BLaER1 treated with 17β-estradiol and CSF1 and Interleukin-3, amounts not matched to agents 10 nM and 100 nM (cell line): ENCODE data around the gene GPD1.
"Not testable (repeated sequence)": the region's sequence is repeated elsewhere in the genome, so short reads cannot be mapped to it uniquely, and the experiment has no call there.

Source experiments
- H3K27ac ChIP-seq, 11 experiments: shearing (Covaris generic); formaldehyde crosslinking; 2 replicates each; pipeline ENCODE4 v1.8.1; 2022
- H3K27me3 ChIP-seq, 11 experiments: shearing (Covaris generic); formaldehyde crosslinking; 2 replicates each; pipeline ENCODE4 v1.8.1; 2022
- H3K36me3 ChIP-seq, 11 experiments: shearing (Covaris generic); formaldehyde crosslinking; 2 replicates each; pipeline ENCODE4 v1.8.1; 2022
- H3K4me1 ChIP-seq, 10 experiments: shearing (Covaris generic); formaldehyde crosslinking; 2 replicates each; pipeline ENCODE4 v1.8.1; 2022
- H3K4me2 ChIP-seq, 11 experiments: shearing (Covaris generic); formaldehyde crosslinking; 2 replicates each; pipeline ENCODE4 v1.8.1; 2022
- H3K4me3 ChIP-seq, 10 experiments: shearing (Covaris generic); formaldehyde crosslinking; 2 replicates each; pipeline ENCODE4 v1.8.1; 2022
- H3K9ac ChIP-seq, 11 experiments: shearing (Covaris generic); formaldehyde crosslinking; 2 replicates each; pipeline ENCODE4 v1.8.1; 2022
- H3K9me3 ChIP-seq, 11 experiments: shearing (Covaris generic); formaldehyde crosslinking; replicated peaks in 1 of 11; 2 replicates each; pipeline ENCODE4 v1.8.1; 2022
- H4K20me1 ChIP-seq, 11 experiments: shearing (Covaris generic); formaldehyde crosslinking; 2 replicates each; pipeline ENCODE4 v1.8.1; 2022
- Cebpa-rat ChIP-seq, 11 experiments: shearing (Covaris generic); IDR thresholded peaks; 2 replicates each; pipeline ENCODE4 v1.8.1; 2022

GPD1 gene

GRCh38 chr12:50142993-50143392 lies 39.2 kb downstream of the GPD1 start:
- H3K36me3 ChIP-seq, result peaks cover 63 to 79% (median 67%) of the 10 kb centered on the region in 11 experiments
- no peak overlapping the region for H3K4me3 ChIP-seq
- no peaks in the 10 kb centered on the region for H3K9me3 ChIP-seq
- no peaks in the 10 kb centered on the region for H3K4me1 ChIP-seq
- no peak overlapping the region for H3K4me2 ChIP-seq
- no peak overlapping the region for H3K9ac ChIP-seq
- H3K27me3 ChIP-seq, result no peaks in the 10 kb centered on the region
- peaks cover 2 to 70% (median 33%) of the 10 kb centered on the region in 11 experiments; a peak in 18 of 22 replicates for H4K20me1 ChIP-seq
- no peak for TF ChIP-seq Cebpa-rat (IDR thresholded peaks at IDR 0.05)
- no peak overlapping the region for H3K27ac ChIP-seq

GRCh38 chr12:50145439-50145838 lies 41.6 kb downstream of the GPD1 start:
- H3K9me3 ChIP-seq, result no peaks in the 10 kb centered on the region
- no peak overlapping the region for H3K27ac ChIP-seq
- H3K9ac ChIP-seq, result no peak overlapping the region
- no peaks in the 10 kb centered on the region for H3K4me1 ChIP-seq
- peaks cover 45 to 71% (median 51%) of the 10 kb centered on the region in 11 experiments for H3K36me3 ChIP-seq
- peaks cover 20 to 80% (median 50%) of the 10 kb centered on the region in 11 experiments; a peak in 20 of 22 replicates for H4K20me1 ChIP-seq
- no peak overlapping the region for H3K4me2 ChIP-seq
- H3K27me3 ChIP-seq, result no peaks in the 10 kb centered on the region
- TF ChIP-seq Cebpa-rat (IDR thresholded peaks at IDR 0.05), result no peak
- H3K4me3 ChIP-seq, result no peak overlapping the region

DNA sequence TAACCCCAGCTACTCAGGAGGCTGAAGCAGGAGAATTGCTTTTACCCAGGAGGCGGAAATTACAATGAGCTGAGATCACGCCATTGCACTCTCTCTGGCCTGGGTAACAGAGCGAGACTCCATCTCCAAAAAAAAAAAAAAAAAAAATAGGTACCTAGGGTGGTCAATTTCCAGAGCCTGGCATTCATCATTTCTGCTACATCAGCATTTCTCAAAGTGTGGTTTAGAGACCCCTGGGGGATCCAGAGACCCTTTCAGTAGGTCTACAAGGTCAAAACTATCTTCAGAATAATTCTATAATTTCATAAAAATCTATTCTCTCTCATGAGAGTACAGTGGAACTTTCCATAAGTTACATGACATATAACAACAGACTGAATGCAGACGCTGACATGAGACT lies 43.5 kb downstream of the GPD1 start:
- Histone ChIP-seq H3K4me1 (peaks cover 0 to 9% (median 0%) of the 10 kb centered on the region in 10 experiments; a peak in 3 of 20 replicates), H3K9me3 (no peaks in the 10 kb centered on the region), H4K20me1 (peaks cover 32 to 96% (median 68%) of the 10 kb centered on the region in 11 experiments; a peak in 20 of 22 replicates), H3K9ac (no peak overlapping the region), H3K27ac (no peak overlapping the region), H3K27me3 (no peaks in the 10 kb centered on the region), H3K36me3 (peaks cover 26 to 60% (median 33%) of the 10 kb centered on the region in 11 experiments), H3K4me2 (no peak overlapping the region), H3K4me3 (no peak overlapping the region)
- TF ChIP-seq Cebpa-rat (IDR thresholded peaks at IDR 0.05), result no peak

- H3K9ac ChIP-seq, H3K4me3 ChIP-seq, H3K9me3 ChIP-seq, H3K4me1 ChIP-seq, H3K4me2 ChIP-seq, H3K27me3 ChIP-seq, H3K27ac ChIP-seq: not testable (repeated sequence)
- H4K20me1 ChIP-seq, result peaks cover 32 to 94% (median 72%) of the 10 kb centered on the region in 11 experiments; a peak in 20 of 22 replicates
- peaks cover 20 to 58% (median 29%) of the 10 kb centered on the region in 11 experiments for H3K36me3 ChIP-seq
These were observed 44.2 kb downstream of the GPD1 start for GRCh38 chr12:50148011-50148410.

GRCh38 chr12:50149311-50149710 lies 45.5 kb downstream of the GPD1 start:
- H3K27ac ChIP-seq, result no peak overlapping the region
- H3K4me1 ChIP-seq, result peaks cover 0 to 9% (median 0%) of the 10 kb centered on the region in 10 experiments; a peak in 3 of 20 replicates
- no peaks in the 10 kb centered on the region for H3K27me3 ChIP-seq
- H4K20me1 ChIP-seq, result peaks cover 29 to 93% (median 64%) of the 10 kb centered on the region in 11 experiments; a peak in 20 of 22 replicates
- no peak for TF ChIP-seq Cebpa-rat (IDR thresholded peaks at IDR 0.05)
- no peak overlapping the region for H3K4me2 ChIP-seq
- no peak overlapping the region for H3K4me3 ChIP-seq
- no peaks in the 10 kb centered on the region for H3K9me3 ChIP-seq
- peaks cover 18 to 58% (median 29%) of the 10 kb centered on the region in 11 experiments; a peak in 21 of 22 replicates for H3K36me3 ChIP-seq
- no peak overlapping the region for H3K9ac ChIP-seq

DNA sequence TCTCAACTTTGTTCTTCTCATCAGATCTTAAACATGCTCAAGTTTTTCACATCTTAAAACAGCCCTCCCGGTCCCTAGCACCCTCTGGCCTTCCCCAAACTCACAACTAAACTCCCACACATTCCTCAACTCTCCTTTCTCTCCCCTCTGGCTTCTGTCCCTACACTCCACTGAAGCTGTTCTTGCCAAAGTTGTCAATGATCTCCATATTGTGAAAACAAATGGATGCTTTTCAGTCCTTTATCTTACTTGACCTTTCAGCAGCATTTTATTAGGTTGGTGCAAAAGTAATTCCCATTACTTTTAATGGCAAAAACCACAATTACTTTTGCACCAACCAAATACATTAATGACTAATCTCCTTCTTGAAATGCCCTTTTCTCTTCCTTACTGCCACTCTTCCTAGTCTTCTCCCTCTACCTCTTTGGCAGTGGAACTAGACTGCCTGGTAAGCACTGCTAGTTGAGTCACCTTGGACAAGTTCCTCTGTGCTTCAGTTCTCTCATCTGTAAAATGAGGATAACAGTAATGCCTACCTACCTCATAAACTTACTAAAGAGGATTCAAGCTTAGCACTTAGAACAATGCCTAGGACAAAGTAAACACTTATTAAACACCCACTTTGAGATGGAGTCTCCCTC lies 47.4 kb downstream of the GPD1 start:
- TF ChIP-seq Cebpa-rat (IDR thresholded peaks at IDR 0.05), result no peak
- 0 out of 22 replicates have a peak, but pooled peaks cover 0 to under 1% (median 0%) of the 10 kb centered on the region in 11 experiments for H3K9me3 ChIP-seq

GRCh38 chr12:50154947-50155346 lies 51.1 kb downstream of the GPD1 start:
- peaks cover 0 to 14% (median 10%) of the 10 kb centered on the region in 11 experiments; a peak in 17 of 22 replicates for H3K9me3 ChIP-seq
- H3K4me1 ChIP-seq, H3K4me2 ChIP-seq, H3K27ac ChIP-seq, H3K9ac ChIP-seq, H3K4me3 ChIP-seq, H3K27me3 ChIP-seq: not testable (repeated sequence)
- peaks cover 17 to 89% (median 61%) of the 10 kb centered on the region in 11 experiments; a peak in 18 of 22 replicates for H4K20me1 ChIP-seq
- peaks cover 23 to 69% (median 44%) of the 10 kb centered on the region in 11 experiments for H3K36me3 ChIP-seq

More for the DNA sequence above, 47.4 kb downstream of the GPD1 start:
- Histone ChIP-seq H3K9ac (no peak overlapping the region), H3K4me1 (peaks cover 0 to 9% (median 0%) of the 10 kb centered on the region in 10 experiments; a peak in 3 of 20 replicates), H3K27ac (no peak overlapping the region), H3K4me3 (no peak overlapping the region), H3K36me3 (peaks cover 17 to 63% (median 29%) of the 10 kb centered on the region in 11 experiments; a peak in 19 of 22 replicates), H3K4me2 (no peak overlapping the region), H3K27me3 (no peaks in the 10 kb centered on the region), H4K20me1 (peaks cover 25 to 86% (median 62%) of the 10 kb centered on the region in 11 experiments; a peak in 20 of 22 replicates)

GRCh38 chr12:50156641-50157040 lies 52.8 kb downstream of the GPD1 start:
- peaks cover 0 to 15% (median 0%) of the 10 kb centered on the region in 10 experiments; a peak in 3 of 20 replicates for H3K4me1 ChIP-seq
- H3K4me3 ChIP-seq, result no peak overlapping the region
- no peak overlapping the region for H3K9ac ChIP-seq
- peaks cover 4 to 89% (median 60%) of the 10 kb centered on the region in 11 experiments; a peak in 17 of 22 replicates for H4K20me1 ChIP-seq
- no peak overlapping the region for H3K27ac ChIP-seq
- no peaks in the 10 kb centered on the region for H3K27me3 ChIP-seq
- H3K36me3 ChIP-seq, result peaks cover 23 to 68% (median 45%) of the 10 kb centered on the region in 11 experiments
- peaks cover 0 to 14% (median 10%) of the 10 kb centered on the region in 11 experiments; a peak in 17 of 22 replicates for H3K9me3 ChIP-seq
- H3K4me2 ChIP-seq, result no peak overlapping the region
- no peak for TF ChIP-seq Cebpa-rat (IDR thresholded peaks at IDR 0.05)

- Histone ChIP-seq H3K27me3 (no peaks in the 10 kb centered on the region), H3K4me3 (no peak overlapping the region), H3K27ac (no peak overlapping the region), H3K9me3 (peaks cover 0 to 14% (median 10%) of the 10 kb centered on the region in 11 experiments; a peak in 17 of 22 replicates), H3K9ac (no peak overlapping the region), H3K36me3 (peaks cover 23 to 62% (median 45%) of the 10 kb centered on the region in 11 experiments), H3K4me2 (no peak overlapping the region), H4K20me1 (peaks cover 0 to 89% (median 59%) of the 10 kb centered on the region in 11 experiments; a peak in 18 of 22 replicates), H3K4me1 (peaks cover 0 to 16% (median 0%) of the 10 kb centered on the region in 10 experiments; a peak in 2 of 20 replicates)
- TF ChIP-seq Cebpa-rat (IDR thresholded peaks at IDR 0.05), result no peak
These were observed 53.5 kb downstream of the GPD1 start for GRCh38 chr12:50157259-50157658.
